ENCODE data around the gene HRH2.

DNA sequence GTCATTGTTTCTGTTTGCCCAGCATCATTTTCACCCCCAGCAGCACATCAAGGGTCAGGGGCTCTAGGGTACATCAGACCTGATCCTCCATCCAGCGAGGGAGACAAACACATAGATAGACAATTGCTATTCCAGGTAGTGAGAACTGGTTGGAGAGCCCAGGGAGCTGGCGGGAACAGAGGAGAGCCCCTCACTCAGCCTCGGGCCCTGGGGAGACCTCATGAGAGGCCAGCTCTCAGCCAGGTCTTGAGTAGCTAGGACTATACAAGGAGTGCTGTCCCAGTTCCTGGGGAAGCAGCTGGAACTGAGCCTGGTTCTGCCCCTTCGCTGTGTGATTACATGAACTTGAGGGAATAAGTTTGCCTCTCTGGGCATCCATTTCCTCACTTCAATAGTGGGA, 80.3 kb downstream of the HRH2 start:
- TF ChIP-seq POLR2AphosphoS5 (IDR thresholded peaks at IDR 0.05): no peak
- TF ChIP-seq, protein P1, sequence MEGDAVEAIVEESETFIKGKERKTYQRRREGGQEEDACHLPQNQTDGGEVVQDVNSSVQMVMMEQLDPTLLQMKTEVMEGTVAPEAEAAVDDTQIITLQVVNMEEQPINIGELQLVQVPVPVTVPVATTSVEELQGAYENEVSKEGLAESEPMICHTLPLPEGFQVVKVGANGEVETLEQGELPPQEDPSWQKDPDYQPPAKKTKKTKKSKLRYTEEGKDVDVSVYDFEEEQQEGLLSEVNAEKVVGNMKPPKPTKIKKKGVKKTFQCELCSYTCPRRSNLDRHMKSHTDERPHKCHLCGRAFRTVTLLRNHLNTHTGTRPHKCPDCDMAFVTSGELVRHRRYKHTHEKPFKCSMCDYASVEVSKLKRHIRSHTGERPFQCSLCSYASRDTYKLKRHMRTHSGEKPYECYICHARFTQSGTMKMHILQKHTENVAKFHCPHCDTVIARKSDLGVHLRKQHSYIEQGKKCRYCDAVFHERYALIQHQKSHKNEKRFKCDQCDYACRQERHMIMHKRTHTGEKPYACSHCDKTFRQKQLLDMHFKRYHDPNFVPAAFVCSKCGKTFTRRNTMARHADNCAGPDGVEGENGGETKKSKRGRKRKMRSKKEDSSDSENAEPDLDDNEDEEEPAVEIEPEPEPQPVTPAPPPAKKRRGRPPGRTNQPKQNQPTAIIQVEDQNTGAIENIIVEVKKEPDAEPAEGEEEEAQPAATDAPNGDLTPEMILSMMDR (IDR thresholded peaks at IDR 0.05): no peak
